DOHH2 (cell line): ENCODE data around the gene TRIM49C.
"Not testable (repeated sequence)": the region's sequence is repeated elsewhere in the genome, so short reads cannot be mapped to it uniquely, and the experiment has no call there.

Source experiments
- H3F3A ChIP-seq: fragments of 200-600 bp; sonication (generic), shearing (Covaris generic); 2 replicates; pipeline ENCODE4 v1.6.0; 2016; ENCODE audit warnings: antibody characterized with exemption, mild to moderate bottlenecking; ENCODE audit not compliant: control insufficient read depth, insufficient read depth
- H3K27ac ChIP-seq: fragments of 200-600 bp; sonication (generic); 2 replicates; pipeline ENCODE4 v1.5.1; 2014; ENCODE audit warnings: low read depth, mild to moderate bottlenecking, low read length, moderate library complexity
- H3K27me3 ChIP-seq: fragments of 200-600 bp; sonication (generic); 2 replicates; pipeline ENCODE4 v1.6.1; 2014; ENCODE audit warnings: mild to moderate bottlenecking, low read length, mixed read lengths; ENCODE audit not compliant: control insufficient read depth
- H3K36me3 ChIP-seq: fragments of 200-600 bp; sonication (generic); 2 replicates; pipeline ENCODE4 v1.6.1; 2014; ENCODE audit warnings: mild to moderate bottlenecking, low read length, moderate library complexity, mixed read lengths; ENCODE audit not compliant: control insufficient read depth
- H3K4me1 ChIP-seq: fragments of 200-600 bp; sonication (generic); 2 replicates; pipeline ENCODE4 v1.6.1; 2014; ENCODE audit warnings: mild to moderate bottlenecking, low read length, mixed read lengths; ENCODE audit not compliant: control insufficient read depth
- H3K4me2 ChIP-seq: fragments of 200-600 bp; sonication (generic); 2 replicates; pipeline ENCODE4 v1.6.0; 2014; ENCODE audit warnings: mild to moderate bottlenecking, low read length, moderate library complexity
- H3K4me3 ChIP-seq: fragments of 200-600 bp; sonication (generic); 2 replicates; pipeline ENCODE4 v1.5.1; 2014; ENCODE audit warnings: mild to moderate bottlenecking, low read length, mixed read lengths
- H3K79me2 ChIP-seq: fragments of 200-600 bp; sonication (generic); 2 replicates; pipeline ENCODE4 v1.6.1; 2014; ENCODE audit warnings: mild to moderate bottlenecking, low read length, mixed read lengths; ENCODE audit not compliant: control insufficient read depth
- H3K9me2 ChIP-seq: fragments of 200-600 bp; sonication (generic); replicated peaks from 2 replicates; pipeline ENCODE4 v1.6.1; 2014; ENCODE audit warnings: mild to moderate bottlenecking, low read length, mixed read lengths; ENCODE audit not compliant: control insufficient read depth
- H3K9me3 ChIP-seq: fragments of 200-600 bp; sonication (generic); 2 replicates; pipeline ENCODE4 v1.6.1; 2014; ENCODE audit warnings: antibody characterized with exemption, low read length, mixed read lengths; ENCODE audit not compliant: control insufficient read depth, insufficient read depth
- H4K20me1 ChIP-seq: fragments of 200-600 bp; sonication (generic); 2 replicates; pipeline ENCODE4 v1.6.0; 2014; ENCODE audit warnings: low read depth, mild to moderate bottlenecking, antibody characterized with exemption, low read length, moderate library complexity; ENCODE audit not compliant: control insufficient read depth, insufficient read depth

The TRIM49C gene, protein sequence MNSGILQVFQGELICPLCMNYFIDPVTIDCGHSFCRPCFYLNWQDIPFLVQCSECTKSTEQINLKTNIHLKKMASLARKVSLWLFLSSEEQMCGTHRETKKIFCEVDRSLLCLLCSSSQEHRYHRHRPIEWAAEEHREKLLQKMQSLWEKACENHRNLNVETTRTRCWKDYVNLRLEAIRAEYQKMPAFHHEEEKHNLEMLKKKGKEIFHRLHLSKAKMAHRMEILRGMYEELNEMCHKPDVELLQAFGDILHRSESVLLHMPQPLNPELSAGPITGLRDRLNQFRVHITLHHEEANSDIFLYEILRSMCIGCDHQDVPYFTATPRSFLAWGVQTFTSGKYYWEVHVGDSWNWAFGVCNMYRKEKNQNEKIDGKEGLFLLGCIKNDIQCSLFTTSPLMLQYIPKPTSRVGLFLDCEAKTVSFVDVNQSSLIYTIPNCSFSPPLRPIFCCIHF

DNA sequence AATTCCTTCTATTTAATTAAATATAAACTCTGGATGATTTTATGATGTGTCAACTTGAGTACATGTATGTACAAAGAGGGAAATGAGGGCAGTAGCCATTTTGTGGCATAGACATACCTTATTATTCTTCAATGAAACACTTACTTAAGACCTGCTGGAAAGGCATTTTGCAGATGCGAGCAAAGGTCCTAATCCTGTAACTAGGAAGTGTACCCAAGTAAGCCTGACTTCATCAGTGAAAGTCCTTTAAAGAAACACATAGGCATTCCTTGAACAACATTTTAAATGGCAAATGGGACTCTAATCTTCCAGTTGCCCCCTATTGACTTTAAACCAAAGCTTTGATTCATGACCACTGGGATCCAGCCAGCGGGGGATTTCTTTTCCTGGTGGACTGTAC, at the start of gene TRIM49C:
Gene TRIM49C, plus strand, starts transcription at position 301 of the 400 bp plus-strand sequence. CDS start 4,106 bp downstream, outside the sequence.
- H3K9me2 ChIP-seq, H3K79me2 ChIP-seq, H3K4me1 ChIP-seq, H3K27me3 ChIP-seq, H3K36me3 ChIP-seq, H3F3A ChIP-seq, H4K20me1 ChIP-seq, H3K9me3 ChIP-seq, H3K4me3 ChIP-seq, H3K27ac ChIP-seq, H3K4me2 ChIP-seq: not testable (repeated sequence)

- not testable (repeated sequence) for H3K27me3 ChIP-seq, H3K4me2 ChIP-seq, H3K36me3 ChIP-seq, H3K4me3 ChIP-seq, H3F3A ChIP-seq, H4K20me1 ChIP-seq, H3K4me1 ChIP-seq, H3K79me2 ChIP-seq, H3K9me2 ChIP-seq, H3K9me3 ChIP-seq, H3K27ac ChIP-seq
These were observed 6.7 kb upstream of the TRIM49C start for GRCh38 chr11:90024184-90024583.

DNA sequence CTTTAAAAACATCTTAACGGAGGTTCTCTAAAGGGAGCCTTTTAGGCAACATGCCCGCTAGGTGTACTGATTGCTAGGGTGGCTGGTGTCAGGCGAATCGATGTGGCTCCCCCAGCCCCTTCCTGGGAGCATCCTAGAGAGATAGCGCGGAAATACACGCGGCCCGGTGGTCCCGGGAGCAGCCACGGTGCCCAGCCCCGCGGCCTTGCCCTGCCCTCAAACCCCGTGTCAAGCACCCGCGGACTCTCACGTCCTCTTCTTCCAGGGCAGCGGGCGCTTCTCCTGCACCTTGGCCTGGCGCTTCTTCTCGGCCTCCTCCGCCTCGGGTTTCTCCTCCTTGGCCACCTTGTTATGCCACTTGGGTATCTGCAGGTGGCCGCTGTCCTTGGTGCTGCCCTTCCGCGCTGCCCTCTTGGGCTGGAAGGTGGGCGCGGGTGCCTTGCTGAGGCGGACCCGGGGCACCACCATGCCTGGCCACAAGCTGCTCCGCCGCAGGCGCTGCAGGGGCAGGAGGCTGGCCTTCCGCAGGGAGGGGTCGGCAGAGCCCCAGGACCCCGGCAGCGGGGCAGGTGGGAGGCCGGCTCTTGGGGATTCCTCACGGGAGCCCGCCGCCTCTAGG, 20.8 kb downstream of the TRIM49C start:
- H4K20me1 ChIP-seq, H3K9me3 ChIP-seq, H3K27me3 ChIP-seq, H3K36me3 ChIP-seq, H3K79me2 ChIP-seq, H3K4me2 ChIP-seq, H3K9me2 ChIP-seq, H3K27ac ChIP-seq, H3K4me1 ChIP-seq, H3K4me3 ChIP-seq, H3F3A ChIP-seq: not testable (repeated sequence)

- not testable (repeated sequence) for H3K27me3 ChIP-seq, H3K36me3 ChIP-seq, H4K20me1 ChIP-seq, H3K9me3 ChIP-seq, H3K4me3 ChIP-seq, H3K27ac ChIP-seq, H3F3A ChIP-seq, H3K9me2 ChIP-seq, H3K4me2 ChIP-seq, H3K79me2 ChIP-seq, H3K4me1 ChIP-seq
These were observed 21.4 kb downstream of the TRIM49C start for GRCh38 chr11:90052311-90052710.

GRCh38 chr11:90053545-90053944, 22.6 kb downstream of the TRIM49C start:
- not testable (repeated sequence) for H3K4me1 ChIP-seq, H3F3A ChIP-seq, H3K79me2 ChIP-seq, H4K20me1 ChIP-seq, H3K4me2 ChIP-seq, H3K27me3 ChIP-seq, H3K4me3 ChIP-seq, H3K36me3 ChIP-seq, H3K9me3 ChIP-seq, H3K9me2 ChIP-seq, H3K27ac ChIP-seq

- H3F3A ChIP-seq, H3K9me3 ChIP-seq, H3K4me2 ChIP-seq, H3K9me2 ChIP-seq, H3K4me1 ChIP-seq, H3K79me2 ChIP-seq, H4K20me1 ChIP-seq, H3K27ac ChIP-seq, H3K27me3 ChIP-seq, H3K36me3 ChIP-seq, H3K4me3 ChIP-seq: not testable (repeated sequence)
These were observed 54.7 kb downstream of the TRIM49C start, which contains the start of gene UBTFL1 for GRCh38 chr11:90085650-90086049. Gene UBTFL1 (plus strand): TSS chr11:90085950. CDS start chr11:90085950, 0 bp downstream.

GRCh38 chr11:90088731-90089130, 57.8 kb downstream of the TRIM49C start:
- not testable (repeated sequence) for H3F3A ChIP-seq, H4K20me1 ChIP-seq, H3K36me3 ChIP-seq, H3K4me3 ChIP-seq, H3K4me1 ChIP-seq, H3K79me2 ChIP-seq, H3K9me3 ChIP-seq, H3K9me2 ChIP-seq, H3K27ac ChIP-seq, H3K27me3 ChIP-seq, H3K4me2 ChIP-seq
